Breast epithelium (tissue), 4 donors: Measurements from ENCODE around the gene GNB5. TPM values are rescaled to one million over a fixed set of nuclear protein-coding genes. Genes with fewer than 3 reads are reported as not detected.

Experiments
- DNase-seq, 2 donors: peaks; one replicate each; pipeline ENCODE4 v3.0.0-alpha.2; 2019; ENCODE audit warnings: low spot score in 2 of 2
- H3K27ac ChIP-seq, 2 donors: fragments of 200-600 bp; sonication (generic) in 1 of 2; one replicate each; pipeline ENCODE4 v1.5.1; 2016 to 2019; ENCODE audit warnings: mild to moderate bottlenecking in 1 of 2
- H3K27me3 ChIP-seq, 2 donors: fragments of 200-600 bp; sonication (generic) in 1 of 2; one replicate each; pipeline versions ENCODE4 v1.5.1 to v1.6.0; 2017 to 2019; ENCODE audit warnings: control low read depth in 1 of 2, mild to moderate bottlenecking in 1 of 2
- H3K36me3 ChIP-seq: fragments of 200-600 bp; one replicate; pipeline ENCODE4 v1.5.1; 2019
- H3K4me1 ChIP-seq, 2 donors: fragments of 200-600 bp; sonication (generic); one replicate each; pipeline ENCODE4 v1.5.1; 2016 to 2019; ENCODE audit warnings: control low read depth in 1 of 2
- H3K4me3 ChIP-seq, 3 donors: fragments of 200-600 bp; sonication (generic); 1 replicate in 2 of 3; 2 replicates in 1 of 3; pipeline ENCODE4 v1.5.1; 2016 to 2019; ENCODE audit warnings: mild to moderate bottlenecking in 3 of 3, moderate library complexity in 2 of 3
- H3K9me3 ChIP-seq, 2 donors: fragments of 200-600 bp; sonication (generic) in 1 of 2; one replicate each; pipeline ENCODE4 v1.5.1; 2016 to 2019; ENCODE audit warnings: control low read depth in 1 of 2
- POLR2A ChIP-seq: fragments of 450-650 bp; IDR thresholded peaks from one replicate; pipeline ENCODE4 v1.6.1; 2016; ENCODE audit warnings: antibody characterized with exemption, mild to moderate bottlenecking, moderate library complexity
- POLR2AphosphoS5 ChIP-seq, 3 donors: sonication (generic); formaldehyde crosslinking; IDR thresholded peaks; one replicate each; pipeline ENCODE4 v1.6.1; 2017; ENCODE audit warnings: antibody characterized with exemption in 3 of 3
- intact Hi-C: fragments of 100-400 bp; cut with DNase I; formaldehyde crosslinking; loops from one replicate; pipeline ENCODE4 v1.15.1; 2023; ENCODE audit warnings: low total_unique reads
- total RNA-seq, 3 donors: library from RNA; depleted of rRNA; stranded (reverse); fragments of >200 nt; gene quantifications; one replicate each; pipeline ENCODE4 v1.1.0, GENCODE V29; 2016
- TF ChIP-seq, protein P1 (sequence below), 3 donors: fragments of 450-650 bp; IDR thresholded peaks; one replicate each; pipeline ENCODE4 v1.5.1; 2016 to 2017; ENCODE audit warnings: antibody characterized with exemption in 3 of 3, mild to moderate bottlenecking in 3 of 3, moderate library complexity in 3 of 3

The GNB5 gene
- total RNA-seq, 3 donors from 2014 or later = 18.9 to 43.9 (median 43.9) TPM

DNA sequence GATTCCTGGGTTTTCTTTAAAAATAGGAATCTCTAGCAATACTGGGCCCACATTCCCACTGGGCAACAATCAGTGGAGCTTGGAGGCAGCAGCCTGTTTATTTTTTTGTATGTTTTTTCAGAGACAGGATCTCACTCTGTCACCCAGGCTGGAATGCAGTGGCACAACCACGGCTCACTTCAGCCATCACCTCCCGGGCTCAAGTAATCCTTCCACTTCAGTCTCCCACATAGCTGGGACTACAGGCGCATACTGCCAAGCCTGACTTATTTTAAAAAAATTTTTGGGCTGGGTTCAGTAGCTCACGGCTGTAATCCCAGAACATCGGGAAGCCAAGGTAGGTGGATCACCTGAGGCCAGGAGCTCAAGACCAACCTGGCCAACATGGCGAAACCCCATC is 29.1 kb upstream of the GNB5 start:
- intact Hi-C loops = no loop called here
- DNase-seq = no peak

GRCh38 chr15:52218816-52219215 is 27.6 kb upstream of the GNB5 start:
- no peak for DNase-seq
- H3K36me3 ChIP-seq = no peaks in the 10 kb centered on the region
- H3K4me1 ChIP-seq = no peaks in the 10 kb centered on the region
- no peak overlapping the region for H3K27ac ChIP-seq
- H3K27me3 ChIP-seq = no peaks in the 10 kb centered on the region
- TF ChIP-seq POLR2AphosphoS5 (IDR thresholded peaks at IDR 0.05) (no peak), POLR2A (no peak)
- TF ChIP-seq, protein P1, sequence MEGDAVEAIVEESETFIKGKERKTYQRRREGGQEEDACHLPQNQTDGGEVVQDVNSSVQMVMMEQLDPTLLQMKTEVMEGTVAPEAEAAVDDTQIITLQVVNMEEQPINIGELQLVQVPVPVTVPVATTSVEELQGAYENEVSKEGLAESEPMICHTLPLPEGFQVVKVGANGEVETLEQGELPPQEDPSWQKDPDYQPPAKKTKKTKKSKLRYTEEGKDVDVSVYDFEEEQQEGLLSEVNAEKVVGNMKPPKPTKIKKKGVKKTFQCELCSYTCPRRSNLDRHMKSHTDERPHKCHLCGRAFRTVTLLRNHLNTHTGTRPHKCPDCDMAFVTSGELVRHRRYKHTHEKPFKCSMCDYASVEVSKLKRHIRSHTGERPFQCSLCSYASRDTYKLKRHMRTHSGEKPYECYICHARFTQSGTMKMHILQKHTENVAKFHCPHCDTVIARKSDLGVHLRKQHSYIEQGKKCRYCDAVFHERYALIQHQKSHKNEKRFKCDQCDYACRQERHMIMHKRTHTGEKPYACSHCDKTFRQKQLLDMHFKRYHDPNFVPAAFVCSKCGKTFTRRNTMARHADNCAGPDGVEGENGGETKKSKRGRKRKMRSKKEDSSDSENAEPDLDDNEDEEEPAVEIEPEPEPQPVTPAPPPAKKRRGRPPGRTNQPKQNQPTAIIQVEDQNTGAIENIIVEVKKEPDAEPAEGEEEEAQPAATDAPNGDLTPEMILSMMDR (IDR thresholded peaks at IDR 0.05) = no peak
- H3K9me3 ChIP-seq = no peaks in the 10 kb centered on the region
- no peak overlapping the region for H3K4me3 ChIP-seq
- intact Hi-C loops = no loop called here

More for the DNA sequence above, 29.1 kb upstream of the GNB5 start:
- Histone ChIP-seq H3K36me3 (no peaks in the 10 kb centered on the region), H3K9me3 (no peaks in the 10 kb centered on the region), H3K4me3 (no peak overlapping the region), H3K4me1 (no peaks in the 10 kb centered on the region), H3K27ac (no peak overlapping the region), H3K27me3 (no peaks in the 10 kb centered on the region)
- TF ChIP-seq POLR2A = no peak
- TF ChIP-seq POLR2AphosphoS5 (IDR thresholded peaks at IDR 0.05) = no peak
- TF ChIP-seq, protein P1 (IDR thresholded peaks at IDR 0.05) = no peak

DNA sequence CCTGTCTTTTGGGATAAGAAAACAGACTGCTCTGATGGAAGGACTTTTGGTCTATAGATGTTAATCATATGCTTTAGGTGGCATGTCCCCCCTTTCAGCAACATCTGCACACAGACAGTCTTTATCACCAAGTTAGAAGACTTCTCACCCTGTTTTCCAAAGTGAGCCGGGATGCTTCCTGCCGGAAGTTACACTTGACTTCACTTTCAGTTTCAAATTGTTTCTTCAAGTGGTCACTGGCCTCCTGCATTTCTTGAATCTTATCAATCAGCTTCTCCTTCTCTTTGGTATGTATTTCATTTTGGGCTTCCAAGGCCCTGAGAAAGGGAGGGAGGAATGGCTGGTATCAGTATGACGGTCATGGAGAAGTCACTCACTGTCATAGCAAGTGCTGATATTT is 27.2 kb upstream of the GNB5 start:
- TF ChIP-seq, protein P1 (IDR thresholded peaks at IDR 0.05) = no peak
- TF ChIP-seq POLR2AphosphoS5 (IDR thresholded peaks at IDR 0.05) = no peak
- no peak for TF ChIP-seq POLR2A
- H3K9me3 ChIP-seq = no peaks in the 10 kb centered on the region
- H3K4me1 ChIP-seq = no peaks in the 10 kb centered on the region
- no peaks in the 10 kb centered on the region for H3K27me3 ChIP-seq
- H3K27ac ChIP-seq = no peak overlapping the region
- intact Hi-C loops = no loop called here
- DNase-seq = no peak
- H3K4me3 ChIP-seq = no peak overlapping the region
- no peaks in the 10 kb centered on the region for H3K36me3 ChIP-seq

DNA sequence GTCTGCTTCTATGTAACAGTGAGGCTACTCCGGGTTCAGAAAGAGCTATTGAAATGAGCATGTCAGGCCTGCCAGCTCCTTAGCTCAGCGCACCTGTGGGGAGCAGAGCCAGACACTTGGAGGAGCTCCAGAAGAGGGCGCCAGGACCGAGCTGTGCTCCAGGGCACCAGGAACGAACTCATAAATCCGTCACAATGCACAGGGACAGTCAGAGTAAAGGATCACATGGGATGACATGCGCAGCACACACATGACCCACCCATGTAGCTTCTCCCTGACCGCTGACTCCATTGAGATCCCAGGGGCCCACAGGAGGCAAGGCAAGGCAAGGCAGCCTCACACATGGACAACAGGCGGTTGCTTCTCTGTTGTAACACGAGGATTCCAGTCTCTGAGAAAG is 26.0 kb upstream of the GNB5 start:
- Histone ChIP-seq H3K4me1 (no peaks in the 10 kb centered on the region), H3K36me3 (no peaks in the 10 kb centered on the region), H3K4me3 (no peak overlapping the region), H3K9me3 (no peaks in the 10 kb centered on the region), H3K27ac (no peak overlapping the region), H3K27me3 (no peaks in the 10 kb centered on the region)
- peak in 1 of 2 donors; percentile 29 for DNase-seq
- intact Hi-C loops = no loop called here
- TF ChIP-seq POLR2AphosphoS5 (IDR thresholded peaks at IDR 0.05) = no peak
- TF ChIP-seq POLR2A = no peak
- TF ChIP-seq, protein P1 (IDR thresholded peaks at IDR 0.05) = no peak

DNA sequence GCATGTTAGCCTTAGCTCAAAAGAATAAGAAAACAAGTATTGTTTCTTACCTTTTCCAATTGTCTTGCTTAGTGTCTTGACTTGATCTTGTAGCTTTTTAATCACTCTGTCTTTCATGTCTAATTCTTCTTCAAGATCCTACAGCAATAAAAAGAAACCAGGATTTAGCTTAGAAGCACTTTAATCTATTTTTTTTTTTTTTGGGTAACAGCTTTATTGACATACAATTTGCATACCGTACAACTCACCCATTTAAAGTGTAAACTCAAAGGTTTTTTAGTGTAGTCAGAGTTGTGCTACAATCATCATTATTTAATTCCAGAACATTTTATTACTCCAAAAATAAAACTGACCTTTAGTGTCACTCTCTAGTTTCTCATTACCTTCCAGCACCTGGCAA is 23.4 kb upstream of the GNB5 start:
- Histone ChIP-seq H3K36me3 (no peaks in the 10 kb centered on the region), H3K27ac (no peak overlapping the region), H3K4me3 (no peak overlapping the region), H3K27me3 (no peaks in the 10 kb centered on the region), H3K9me3 (no peaks in the 10 kb centered on the region), H3K4me1 (no peaks in the 10 kb centered on the region)
- no peak for TF ChIP-seq POLR2A
- no peak for TF ChIP-seq POLR2AphosphoS5 (IDR thresholded peaks at IDR 0.05)
- TF ChIP-seq, protein P1 (IDR thresholded peaks at IDR 0.05) = no peak
- no peak for DNase-seq
- intact Hi-C loops = no loop called here
